CD4-positive, alpha-beta T cell (primary cell): ENCODE results near the gene ATP5PO. TPM values are rescaled to one million over a fixed set of nuclear protein-coding genes. Genes with fewer than 3 reads are reported as not detected.
"Not testable (repeated sequence)": the region's sequence is repeated elsewhere in the genome, so short reads cannot be mapped to it uniquely, and the experiment has no call there.

Experiments
- ATAC-seq: fragments of 200-7000 bp; cut with Tn5 transposase; one replicate; pipeline ENCODE4 v1.10.0; 2022; ENCODE audit warnings: mild to moderate bottlenecking; ENCODE audit not compliant: poor library complexity
- CTCF ChIA-PET: fragments of 350-600 bp; sonication (Branson Sonifier 250); formaldehyde crosslinking; loops from one replicate; lab custom pipeline; 2021; ENCODE audit warnings: antibody characterized with exemption, inconsistent platforms; lab: Charles Lee
- POLR2A ChIA-PET: fragments of 350-600 bp; sonication (Branson Sonifier 250); formaldehyde crosslinking; loops from one replicate; lab custom pipeline; 2021; ENCODE audit warnings: antibody characterized with exemption, inconsistent platforms; lab: Charles Lee
- DNase-seq, 14 experiments: peaks; one replicate each; pipeline ENCODE4 v3.0.0-alpha.2; 2013 to 2020; ENCODE audit warnings: mixed read lengths in 2 of 14
- H3K27ac ChIP-seq, 2 donors: one replicate each; pipeline versions ENCODE4 v1.5.1 to v1.7.0; 2013; ENCODE audit warnings: low read length in 2 of 2, low read depth in 1 of 2, mild to moderate bottlenecking in 1 of 2
- H3K27me3 ChIP-seq, 2 experiments: 1 replicate in 1 of 2; 2 replicates in 1 of 2; pipeline versions ENCODE4 v1.6.1 to v1.7.0; 2013; ENCODE audit warnings: low read length in 2 of 2, control low read depth in 1 of 2, mild to moderate bottlenecking in 1 of 2, moderate library complexity in 1 of 2; ENCODE audit not compliant: insufficient read depth in 2 of 2, control insufficient read depth in 1 of 2
- H3K36me3 ChIP-seq: one replicate; pipeline ENCODE4 v1.6.1; 2013; ENCODE audit warnings: low read length, control low read depth; ENCODE audit not compliant: insufficient read depth
- H3K4me1 ChIP-seq: one replicate; pipeline ENCODE4 v1.6.1; 2013; ENCODE audit warnings: low read length, control low read depth; ENCODE audit not compliant: insufficient read depth
- H3K4me3 ChIP-seq: one replicate; pipeline ENCODE4 v1.5.1; 2013; ENCODE audit warnings: mild to moderate bottlenecking, low read length, moderate library complexity
- H3K9me3 ChIP-seq, 2 experiments: 1 replicate in 1 of 2; 2 replicates in 1 of 2; pipeline versions ENCODE4 v1.6.1 to v1.7.0; 2013; ENCODE audit warnings: low read length in 2 of 2, mild to moderate bottlenecking in 2 of 2, control low read depth in 1 of 2, moderate library complexity in 1 of 2; ENCODE audit not compliant: control insufficient read depth in 1 of 2, insufficient read depth in 1 of 2
- H3K27ac Mint-ChIP-seq: one replicate; pipeline ENCODE4 v1.8.0; 2020; ENCODE audit warnings: mixed read lengths
- H3K27me3 Mint-ChIP-seq: one replicate; pipeline ENCODE4 v1.8.0; 2021; ENCODE audit warnings: mixed read lengths
- H3K36me3 Mint-ChIP-seq: one replicate; pipeline ENCODE4 v1.8.0; 2021; ENCODE audit warnings: low read depth, mixed read lengths
- H3K4me1 Mint-ChIP-seq: one replicate; pipeline ENCODE4 v1.8.0; 2021; ENCODE audit warnings: low read depth, mixed read lengths
- H3K4me3 Mint-ChIP-seq: one replicate; pipeline ENCODE4 v1.8.0; 2020; ENCODE audit warnings: mild to moderate bottlenecking, mixed read lengths
- H3K9me3 Mint-ChIP-seq: one replicate; pipeline ENCODE4 v1.8.0; 2020; ENCODE audit warnings: mixed read lengths
- CTCF ChIP-seq: fragments of 200-600 bp; IDR thresholded peaks from one replicate; pipeline ENCODE4 v1.8.0; 2022; ENCODE audit warnings: antibody characterized with exemption, mild to moderate bottlenecking
- intact Hi-C, 2 experiments: fragments of 100-400 bp; cut with DNase I in 1 of 2; cut with micrococcal nuclease in 1 of 2; formaldehyde crosslinking; loops; one replicate each; pipeline versions ENCODE4 v1.15.1 to v1.9.0; 2023 to 2025; cut with DNase I, micrococcal nuclease
- total RNA-seq, 174 experiments: library from RNA in 2 of 174; stranded (reverse) in 2 of 174; gene quantifications; one replicate each; pipeline ENCODE4 v1.2.3 and lab custom pipeline; 2021 to 2026

The ATP5PO gene
- total RNA-seq, 2 experiments from 2014 or later: 143 to 149 TPM

GRCh38 chr21:33871171-33871570, 44.4 kb downstream of the ATP5PO start:
- Histone ChIP-seq H3K9me3 (no peaks in the 10 kb centered on the region), H3K4me1 (no peaks in the 10 kb centered on the region), H3K36me3 (no peaks in the 10 kb centered on the region), H3K27me3 (no peaks in the 10 kb centered on the region), H3K4me3 (no peak overlapping the region), H3K27ac (no peak overlapping the region)
- ATAC-seq: no peak
- Mint-ChIP-seq H3K4me3 (no peak overlapping the region), H3K36me3 (no peaks in the 10 kb centered on the region), H3K9me3 (no peaks in the 10 kb centered on the region), H3K4me1 (peaks cover 4% of the 10 kb centered on the region), H3K27me3 (no peaks in the 10 kb centered on the region), H3K27ac (no peak overlapping the region)
- DNase-seq: no peak
- no peak for TF ChIP-seq CTCF
- ChIA-PET CTCF (no interaction called here), POLR2A (no interaction called here)
- intact Hi-C loops: no loop called here

GRCh38 chr21:33870768-33871167, 44.8 kb downstream of the ATP5PO start:
- Histone ChIP-seq H3K4me1 (no peaks in the 10 kb centered on the region), H3K9me3 (no peaks in the 10 kb centered on the region), H3K36me3 (no peaks in the 10 kb centered on the region), H3K27me3 (no peaks in the 10 kb centered on the region), H3K27ac (no peak overlapping the region), H3K4me3 (no peak overlapping the region)
- ChIA-PET CTCF (no interaction called here), POLR2A (no interaction called here)
- TF ChIP-seq CTCF: no peak
- no peak for DNase-seq
- Mint-ChIP-seq H3K4me1 (peaks cover 4% of the 10 kb centered on the region), H3K36me3 (no peaks in the 10 kb centered on the region), H3K27me3 (no peaks in the 10 kb centered on the region), H3K27ac (no peak overlapping the region), H3K4me3 (no peak overlapping the region), H3K9me3 (no peaks in the 10 kb centered on the region)
- no peak for ATAC-seq
- intact Hi-C loops: no loop called here

GRCh38 chr21:33869873-33870272, 45.7 kb downstream of the ATP5PO start:
- Mint-ChIP-seq H3K4me3 (no peak overlapping the region), H3K9me3 (no peaks in the 10 kb centered on the region), H3K27me3 (peaks cover 2% of the 10 kb centered on the region), H3K4me1 (peaks cover 4% of the 10 kb centered on the region), H3K36me3 (no peaks in the 10 kb centered on the region), H3K27ac (no peak overlapping the region)
- H3K4me3 ChIP-seq: no peak overlapping the region
- no peak overlapping the region for H3K27ac ChIP-seq
- TF ChIP-seq CTCF: no peak
- ChIA-PET POLR2A (no interaction called here), CTCF (no interaction called here)
- H3K27me3 ChIP-seq: no peaks in the 10 kb centered on the region
- DNase-seq (no peak), ATAC-seq (no peak)
- H3K36me3 ChIP-seq: no peaks in the 10 kb centered on the region
- H3K9me3 ChIP-seq: no peaks in the 10 kb centered on the region
- intact Hi-C loops: no loop called here
- no peaks in the 10 kb centered on the region for H3K4me1 ChIP-seq

DNA sequence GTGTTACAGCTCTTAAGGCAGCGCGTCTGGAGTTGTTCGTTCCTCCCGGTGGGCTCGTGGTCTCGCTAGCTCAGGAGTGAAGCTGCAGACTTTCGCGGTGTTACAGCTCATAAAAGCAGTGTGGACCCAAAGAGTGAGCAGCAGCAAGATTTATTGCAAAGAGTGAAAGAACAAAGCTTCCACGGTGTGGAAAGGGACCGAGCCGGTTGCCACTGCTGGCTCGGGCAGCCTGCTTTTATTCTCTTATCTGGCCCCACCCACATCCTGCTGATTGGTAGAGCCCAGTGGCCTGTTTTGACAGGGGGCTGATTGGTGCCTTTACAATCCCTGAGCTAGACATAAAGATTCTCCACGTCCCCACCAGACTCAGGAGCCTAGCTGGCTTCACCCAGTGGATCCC, 47.7 kb downstream of the ATP5PO start:
- H3K4me1 ChIP-seq, intact Hi-C loops, ATAC-seq, H3K27me3 Mint-ChIP-seq, POLR2A ChIA-PET, H3K4me1 Mint-ChIP-seq, H3K36me3 Mint-ChIP-seq, H3K27ac ChIP-seq, H3K4me3 ChIP-seq, H3K9me3 Mint-ChIP-seq, H3K27ac Mint-ChIP-seq, H3K9me3 ChIP-seq, H3K36me3 ChIP-seq, H3K27me3 ChIP-seq, DNase-seq: not testable (repeated sequence)
- H3K4me3 Mint-ChIP-seq: peak overlapping the region; percentile 62
- CTCF ChIA-PET: interaction anchor here (0.6 kb wide), 1 partner anchor 18 kb away, joined by 3 read pairs; no protein-coding TSS in a partner anchor
